Testis (tissue), 2 donors: ENCODE data around the gene TMEM39A.

Experiments used
- CTCF ChIP-seq, 3 experiments: fragments of 450-650 bp in 2 of 3; fragments of 200-600 bp in 1 of 3; sonication (generic) in 1 of 3; IDR thresholded peaks; one replicate each; pipeline ENCODE4 v1.5.1; 2016 to 2019; ENCODE audit warnings: antibody characterized with exemption in 3 of 3, mild to moderate bottlenecking in 2 of 3, moderate library complexity in 1 of 3
- POLR2A ChIP-seq: fragments of 450-650 bp; IDR thresholded peaks from one replicate; pipeline ENCODE4 v1.6.1; 2017; ENCODE audit warnings: antibody characterized with exemption, mild to moderate bottlenecking, moderate library complexity

- TF ChIP-seq CTCF (IDR thresholded peaks at IDR 0.05): no peak
- TF ChIP-seq POLR2A: no peak
These were observed 81.3 kb downstream of the TMEM39A start for GRCh38 chr3:119382134-119382533.
